Epithelial cell of esophagus (primary cell): ENCODE results near the gene GPR179.

ENCODE experiments used
- DNase-seq: peaks from one replicate; pipeline ENCODE4 v3.0.0; 2010; ENCODE audit warnings: low read depth
- H3K4me3 ChIP-seq: 2 replicates; pipeline ENCODE4 v1.5.1; 2011; ENCODE audit warnings: mild to moderate bottlenecking, low read length, control low read depth
- CTCF ChIP-seq: IDR thresholded peaks from 2 replicates; pipeline ENCODE4 v1.5.1; 2011; ENCODE audit warnings: low read depth, mild to moderate bottlenecking, low read length, control low read depth, inconsistent platforms; ENCODE audit not compliant: insufficient read depth; ENCODE audit errors: missing control alignments

GPR179 gene

GRCh38 chr17:38361694-38362465 lies 18.1 kb upstream of the GPR179 start:
- TF ChIP-seq CTCF: no peak
- no peak overlapping the region for H3K4me3 ChIP-seq
- peak; percentile 70 for DNase-seq

GRCh38 chr17:38358586-38359513 lies 15.1 kb upstream of the GPR179 start:
- DNase-seq: no peak
- no peak for TF ChIP-seq CTCF
- H3K4me3 ChIP-seq: no peak overlapping the region

GRCh38 chr17:38357486-38358123 lies 13.8 kb upstream of the GPR179 start:
- no peak for DNase-seq
- TF ChIP-seq CTCF: no peak
- no peak overlapping the region for H3K4me3 ChIP-seq

GRCh38 chr17:38355251-38355650 lies 11.5 kb upstream of the GPR179 start:
- DNase-seq: no peak
- TF ChIP-seq CTCF: no peak
- H3K4me3 ChIP-seq: no peak overlapping the region

- TF ChIP-seq CTCF: no peak
- no peak overlapping the region for H3K4me3 ChIP-seq
- DNase-seq: no peak
Observed at GRCh38 chr17:38354466-38354865, 10.7 kb upstream of the GPR179 start.

- H3K4me3 ChIP-seq: no peak overlapping the region
- TF ChIP-seq CTCF: no peak
- DNase-seq: no peak
Observed at GRCh38 chr17:38353668-38354067, 9.9 kb upstream of the GPR179 start.
